Thoracic aorta (tissue), 2 donors: ENCODE measurements around the gene CD79B. TPM values are rescaled to one million over a fixed set of nuclear protein-coding genes. Genes with fewer than 3 reads are reported as not detected.

ENCODE experiments used
- ATAC-seq: fragments of 150-250 bp; one replicate; pipeline ENCODE4 v1.8.0; 2017; ENCODE audit warnings: low read depth; ENCODE audit not compliant: insufficient number of reproducible peaks, low FRiP score
- DNase-seq: peaks from one replicate; pipeline ENCODE4 v3.0.0-alpha.2; 2020; ENCODE audit warnings: low spot score
- H3K27ac ChIP-seq, 2 donors: fragments of 200-600 bp; sonication (generic); 1 replicate in 1 of 2; 2 replicates in 1 of 2; pipeline ENCODE4 v1.5.1; 2016; ENCODE audit warnings: mild to moderate bottlenecking in 2 of 2, moderate library complexity in 2 of 2
- H3K27me3 ChIP-seq: fragments of 200-600 bp; sonication (generic); replicated peaks from 2 replicates; pipeline ENCODE4 v1.6.0; 2016; ENCODE audit warnings: mild to moderate bottlenecking; ENCODE audit not compliant: insufficient read depth
- H3K36me3 ChIP-seq: fragments of 200-600 bp; sonication (generic); one replicate; pipeline ENCODE4 v1.5.1; 2016
- H3K4me1 ChIP-seq, 2 donors: fragments of 200-600 bp; sonication (generic); 1 replicate in 1 of 2; 2 replicates in 1 of 2; pipeline versions ENCODE4 v1.5.1 to v1.6.0; 2016; ENCODE audit warnings: low read depth in 2 of 2, mild to moderate bottlenecking in 1 of 2; ENCODE audit not compliant: control insufficient read depth in 1 of 2
- H3K4me3 ChIP-seq: fragments of 200-600 bp; sonication (generic); 2 replicates; pipeline ENCODE4 v1.5.1; 2016; ENCODE audit warnings: mild to moderate bottlenecking
- H3K9me3 ChIP-seq: fragments of 200-600 bp; sonication (generic); 2 replicates; pipeline ENCODE4 v1.5.1; 2016
- CTCF ChIP-seq: fragments of 200-600 bp; sonication (generic); IDR thresholded peaks from one replicate; pipeline ENCODE4 v1.5.1; 2019; ENCODE audit warnings: antibody characterized with exemption
- total RNA-seq, 2 donors: library from RNA; depleted of rRNA; stranded (reverse); fragments of >200 nt; gene quantifications; one replicate each; pipeline versions ENCODE4 v1.1.0 to v1.2.3, GENCODE V29; 2016

The CD79B gene
- total RNA-seq, 2 donors from 2014 or later: 4.3 to 6.0 TPM

GRCh38 chr17:63932721-63933120 is 590 bp upstream of the CD79B start:
- H3K36me3 ChIP-seq: no peaks in the 10 kb centered on the region
- DNase-seq (no peak), ATAC-seq (no peak)
- H3K27ac ChIP-seq: no peak overlapping the region
- no peaks in the 10 kb centered on the region for H3K9me3 ChIP-seq
- no peaks in the 10 kb centered on the region for H3K27me3 ChIP-seq
- TF ChIP-seq CTCF: no peak
- no peak overlapping the region for H3K4me3 ChIP-seq
- H3K4me1 ChIP-seq: no peaks in the 10 kb centered on the region

- no peaks in the 10 kb centered on the region for H3K9me3 ChIP-seq
- no peaks in the 10 kb centered on the region for H3K27me3 ChIP-seq
- no peak overlapping the region for H3K27ac ChIP-seq
- peak overlapping the region; percentile 28 for H3K4me3 ChIP-seq
- no peak for TF ChIP-seq CTCF
- no peak for ATAC-seq
- H3K4me1 ChIP-seq: no peaks in the 10 kb centered on the region
- H3K36me3 ChIP-seq: no peaks in the 10 kb centered on the region
- DNase-seq: no peak
These were observed 1.1 kb downstream of the CD79B start for GRCh38 chr17:63930951-63931575.

- Histone ChIP-seq H3K27ac (no peak overlapping the region), H3K36me3 (no peaks in the 10 kb centered on the region), H3K4me1 (no peaks in the 10 kb centered on the region), H3K9me3 (no peaks in the 10 kb centered on the region), H3K27me3 (no peaks in the 10 kb centered on the region), H3K4me3 (no peak overlapping the region)
- ATAC-seq: no peak
- DNase-seq: no peak
- no peak for TF ChIP-seq CTCF
These were observed 2.0 kb downstream of the CD79B start for GRCh38 chr17:63929860-63930766.

- Histone ChIP-seq H3K4me1 (no peaks in the 10 kb centered on the region), H3K4me3 (no peak overlapping the region), H3K27ac (no peak overlapping the region), H3K9me3 (no peaks in the 10 kb centered on the region), H3K36me3 (no peaks in the 10 kb centered on the region), H3K27me3 (no peaks in the 10 kb centered on the region)
- no peak for ATAC-seq
- DNase-seq: no peak
- no peak for TF ChIP-seq CTCF
These were observed 3.0 kb downstream of the CD79B start for GRCh38 chr17:63928966-63929695.

- H3K27ac ChIP-seq: no peak overlapping the region
- H3K4me1 ChIP-seq: no peaks in the 10 kb centered on the region
- no peak overlapping the region for H3K4me3 ChIP-seq
- no peak for ATAC-seq
- no peak for TF ChIP-seq CTCF
- no peaks in the 10 kb centered on the region for H3K27me3 ChIP-seq
- no peak for DNase-seq
- H3K9me3 ChIP-seq: no peaks in the 10 kb centered on the region
- H3K36me3 ChIP-seq: no peaks in the 10 kb centered on the region
These were observed 3.9 kb downstream of the CD79B start for GRCh38 chr17:63928172-63928666.
